Gastroesophageal sphincter (tissue), 3 donors: Measurements from ENCODE around the gene BYSL.

Experiments
- CTCF ChIP-seq, 4 experiments: fragments of 200-600 bp in 2 of 4; fragments of 450-650 bp in 2 of 4; sonication (generic) in 1 of 4; IDR thresholded peaks; one replicate each; pipeline ENCODE4 v1.5.1; 2017 to 2019; ENCODE audit warnings: antibody characterized with exemption in 4 of 4, mild to moderate bottlenecking in 2 of 4, moderate library complexity in 2 of 4
- EP300 ChIP-seq: sonication (generic); formaldehyde crosslinking; IDR thresholded peaks from one replicate; pipeline ENCODE4 v1.6.1; 2017; ENCODE audit warnings: antibody characterized with exemption, mild to moderate bottlenecking
- POLR2AphosphoS5 ChIP-seq: sonication (generic); formaldehyde crosslinking; IDR thresholded peaks from one replicate; pipeline ENCODE4 v1.6.1; 2017; ENCODE audit warnings: antibody characterized with exemption

GRCh38 chr6:41885930-41886329 lies 35.4 kb upstream of the BYSL start:
- TF ChIP-seq CTCF (IDR thresholded peaks at IDR 0.05) (no peak), EP300 (no peak), POLR2AphosphoS5 (no peak)
